Frontal cortex (tissue), 4 donors: ENCODE measurements around the gene EXOC6B. TPM values are rescaled to one million over a fixed set of nuclear protein-coding genes. Genes with fewer than 3 reads are reported as not detected.

Experiments used
- DNase-seq, 2 donors: peaks; one replicate each; pipeline ENCODE4 v3.0.0; 2012; ENCODE audit warnings: low spot score in 2 of 2
- FAIRE-seq: peaks from 2 replicates; lab custom pipeline; 2012; peaks lifted over from hg19 to GRCh38; lab: Jason Lieb, UNC
- total RNA-seq: library from RNA; depleted of rRNA; stranded (reverse); fragments of >200 nt; gene quantifications from one replicate; pipeline ENCODE4 v1.2.3, GENCODE V29; 2014
- donor health status: control.
- donor health status: control.
- donor health status: control.

The EXOC6B gene
- total RNA-seq, 1 donor from 2014 or later, result 232 TPM

DNA sequence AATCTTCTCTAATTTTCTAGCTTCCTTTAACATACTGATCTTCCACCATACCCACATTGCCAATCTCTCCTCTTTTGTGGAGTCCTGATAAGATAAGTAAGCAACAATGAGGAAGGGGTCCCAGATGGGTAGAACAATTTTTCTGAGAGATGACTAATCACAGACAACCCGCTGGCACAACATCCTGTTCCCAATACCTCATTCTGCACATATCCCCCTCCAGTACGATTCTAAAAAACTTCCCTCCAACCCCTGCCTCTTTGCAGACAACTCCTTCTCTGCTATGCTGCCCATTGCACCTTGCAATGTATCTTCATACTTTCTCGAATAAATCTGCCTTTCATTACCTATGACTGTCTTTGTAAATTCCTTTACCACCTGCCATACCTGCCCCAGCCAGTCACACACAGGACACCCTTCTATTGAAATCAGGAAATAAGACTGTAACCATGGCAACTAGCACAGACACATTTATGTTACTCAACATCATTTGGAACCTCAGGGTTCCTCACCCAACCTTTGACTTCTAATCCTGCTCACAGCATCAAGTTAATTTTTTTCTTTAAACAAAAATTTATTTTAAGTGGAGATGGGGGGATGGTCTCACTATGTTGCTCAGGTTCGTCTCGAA, 7.4 kb upstream of the EXOC6B start:
- DNase-seq (no peak), FAIRE-seq (no peak)

GRCh38 chr2:72830273-72830672, 4.4 kb upstream of the EXOC6B start:
- FAIRE-seq (no peak), DNase-seq (no peak)

DNA sequence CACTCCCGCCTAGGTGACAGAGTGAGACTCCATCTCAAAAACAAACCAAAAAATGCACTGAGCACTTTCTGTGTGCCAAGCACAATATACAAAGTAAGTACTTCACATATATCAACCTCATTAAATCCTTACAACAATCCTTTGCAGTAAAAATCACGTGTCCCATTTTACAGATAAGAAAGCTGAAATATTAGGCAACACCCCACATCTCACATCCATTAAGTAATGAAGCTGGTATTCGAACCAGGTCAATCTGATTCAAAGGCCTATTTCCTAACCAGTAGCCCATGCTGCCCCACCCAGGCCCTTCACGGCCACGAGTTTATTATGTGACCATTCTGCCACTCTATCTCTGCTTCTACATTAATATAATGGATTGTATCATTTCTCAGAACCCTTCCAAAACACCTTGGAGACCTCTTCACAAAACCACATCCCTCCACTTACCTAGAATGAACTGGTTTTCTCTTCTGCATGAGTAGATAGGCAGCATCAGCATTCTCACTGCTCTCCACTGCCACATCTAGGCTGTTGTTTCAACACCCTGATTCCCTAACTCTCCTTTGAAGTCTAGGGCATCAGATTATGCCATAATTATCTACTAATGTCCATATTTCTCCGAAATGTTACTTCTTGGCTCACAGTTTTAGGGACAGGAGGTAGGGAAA, 3.1 kb upstream of the EXOC6B start:
- no peak for FAIRE-seq
- DNase-seq, result no peak

- FAIRE-seq (no peak), DNase-seq (no peak)
Observed at GRCh38 chr2:72827966-72828646, 2.3 kb upstream of the EXOC6B start.

DNA sequence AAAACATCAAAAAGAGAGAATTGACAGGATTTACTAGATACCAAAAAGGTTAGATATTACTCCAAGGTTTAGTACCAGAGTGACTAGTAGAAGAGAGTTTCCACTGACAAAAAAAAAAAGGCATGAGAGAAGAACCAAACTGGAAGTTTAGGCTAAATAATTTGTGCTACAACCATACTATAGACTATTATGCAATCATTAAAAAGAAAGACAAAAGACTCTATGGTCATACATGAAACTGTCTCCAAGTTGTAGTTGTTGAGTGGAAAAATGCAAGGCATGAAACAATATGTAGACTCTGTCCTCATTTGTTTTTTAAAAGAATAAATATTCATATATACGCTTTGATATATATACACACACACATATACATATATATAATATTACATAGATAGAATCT, 1.7 kb upstream of the EXOC6B start:
- no peak for DNase-seq
- FAIRE-seq, result no peak

- DNase-seq (no peak), FAIRE-seq (no peak)
Observed at GRCh38 chr2:72826156-72826477, 284 bp upstream of the EXOC6B start.

GRCh38 chr2:72824224-72824842, 1.5 kb downstream of the EXOC6B start:
- FAIRE-seq, result no peak
- no peak for DNase-seq

GRCh38 chr2:72822794-72823193, 3.0 kb downstream of the EXOC6B start:
- DNase-seq (no peak), FAIRE-seq (no peak)

- no peak for FAIRE-seq
- DNase-seq, result no peak
Observed at GRCh38 chr2:72821983-72822382, 3.9 kb downstream of the EXOC6B start.

- no peak for FAIRE-seq
Observed at GRCh38 chr2:72821118-72821517, 4.7 kb downstream of the EXOC6B start.

GRCh38 chr2:72819501-72819900, 6.3 kb downstream of the EXOC6B start:
- FAIRE-seq (no peak), DNase-seq (no peak)

More at GRCh38 chr2:72821118-72821517, 4.7 kb downstream of the EXOC6B start:
- no peak for DNase-seq

- FAIRE-seq (no peak), DNase-seq (no peak)
Observed at GRCh38 chr2:72815655-72816278, 10.1 kb downstream of the EXOC6B start.

DNA sequence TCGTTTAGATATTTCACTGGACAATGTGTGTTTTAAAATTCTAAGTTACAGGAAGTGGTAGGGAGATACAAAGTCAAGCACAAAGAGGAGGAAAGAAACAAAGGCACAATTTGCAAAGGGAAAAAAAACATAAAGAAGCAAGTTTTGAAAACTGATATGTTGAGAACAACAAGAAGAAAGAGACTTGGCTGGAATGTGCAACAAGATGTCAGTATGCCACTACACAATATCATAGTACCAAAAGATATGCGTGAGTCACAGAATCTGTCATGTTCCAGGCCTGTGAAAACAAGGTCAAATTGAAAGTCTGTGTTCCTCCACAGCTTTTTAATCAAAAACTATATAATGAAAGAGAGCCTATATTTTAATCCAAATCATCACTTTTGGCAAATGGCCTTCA, 12.0 kb downstream of the EXOC6B start:
- DNase-seq, result no peak
- FAIRE-seq, result no peak

DNA sequence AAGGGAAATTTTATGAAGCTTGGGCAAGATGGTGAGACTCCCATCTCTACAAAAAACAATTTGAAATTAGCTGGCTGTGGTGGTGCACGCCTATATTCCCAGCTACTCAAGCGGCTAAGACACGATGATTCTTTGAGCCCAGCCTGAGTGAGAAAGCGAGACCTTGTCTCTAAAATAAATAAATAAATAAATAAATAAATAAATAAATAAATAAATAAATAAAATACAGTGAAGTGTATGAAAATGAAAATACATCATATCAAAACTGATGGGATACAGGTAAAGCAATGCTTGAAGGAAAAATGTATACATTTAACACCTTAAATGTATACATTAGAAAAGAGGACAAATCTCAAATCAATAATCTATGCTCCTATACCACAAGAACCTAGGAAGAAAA, 15.7 kb downstream of the EXOC6B start:
- no peak for FAIRE-seq
- DNase-seq, result no peak

DNA sequence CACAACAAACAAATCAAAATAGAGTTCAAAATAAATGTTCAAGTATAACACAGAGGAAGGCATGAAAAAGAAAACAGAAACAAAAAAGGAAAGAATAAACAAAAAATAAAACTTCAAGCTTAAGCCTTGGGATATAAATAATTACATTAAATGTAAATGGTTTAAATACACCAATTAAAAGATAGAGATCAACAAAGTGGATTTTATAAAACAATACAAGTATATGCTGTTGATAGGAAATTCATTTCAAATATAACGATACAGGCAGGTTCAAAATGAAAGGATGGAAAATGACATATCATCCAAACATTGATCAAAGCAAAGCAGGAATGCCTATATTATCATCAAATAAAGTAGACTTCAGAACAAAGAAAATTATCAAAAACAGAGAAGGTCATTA, 16.7 kb downstream of the EXOC6B start:
- no peak for DNase-seq
- no peak for FAIRE-seq

DNA sequence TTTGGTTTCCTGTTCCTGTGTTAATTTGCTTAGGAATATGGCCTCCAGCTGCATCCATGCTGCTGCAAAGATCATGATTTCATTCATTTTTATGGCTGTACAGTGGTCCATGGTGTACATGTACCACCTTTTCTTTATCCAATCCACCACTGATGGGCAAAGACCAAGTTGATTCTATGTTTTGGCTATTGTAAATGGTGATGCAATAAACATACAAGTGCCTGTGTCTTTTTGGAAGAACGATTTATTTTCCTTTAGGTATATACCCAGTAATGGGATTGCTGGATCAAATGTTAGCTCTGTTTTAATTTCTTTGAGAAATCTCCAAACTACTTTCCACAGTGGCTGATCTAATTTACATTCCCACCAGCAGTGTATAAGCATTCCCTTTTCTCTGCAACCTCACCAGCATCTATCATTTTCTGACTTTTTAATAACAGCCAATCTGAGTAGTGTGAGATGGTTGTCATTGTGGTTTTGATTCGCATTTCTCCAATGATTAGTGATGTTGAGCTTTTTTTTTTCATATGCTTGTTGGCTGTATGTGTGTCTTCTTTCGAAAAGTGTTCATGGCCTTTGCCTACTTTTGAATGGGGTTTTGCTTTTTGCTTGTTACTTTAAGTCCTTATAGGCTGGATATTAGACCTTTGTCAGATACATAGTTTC, 19.4 kb downstream of the EXOC6B start:
- FAIRE-seq (no peak), DNase-seq (no peak)

DNA sequence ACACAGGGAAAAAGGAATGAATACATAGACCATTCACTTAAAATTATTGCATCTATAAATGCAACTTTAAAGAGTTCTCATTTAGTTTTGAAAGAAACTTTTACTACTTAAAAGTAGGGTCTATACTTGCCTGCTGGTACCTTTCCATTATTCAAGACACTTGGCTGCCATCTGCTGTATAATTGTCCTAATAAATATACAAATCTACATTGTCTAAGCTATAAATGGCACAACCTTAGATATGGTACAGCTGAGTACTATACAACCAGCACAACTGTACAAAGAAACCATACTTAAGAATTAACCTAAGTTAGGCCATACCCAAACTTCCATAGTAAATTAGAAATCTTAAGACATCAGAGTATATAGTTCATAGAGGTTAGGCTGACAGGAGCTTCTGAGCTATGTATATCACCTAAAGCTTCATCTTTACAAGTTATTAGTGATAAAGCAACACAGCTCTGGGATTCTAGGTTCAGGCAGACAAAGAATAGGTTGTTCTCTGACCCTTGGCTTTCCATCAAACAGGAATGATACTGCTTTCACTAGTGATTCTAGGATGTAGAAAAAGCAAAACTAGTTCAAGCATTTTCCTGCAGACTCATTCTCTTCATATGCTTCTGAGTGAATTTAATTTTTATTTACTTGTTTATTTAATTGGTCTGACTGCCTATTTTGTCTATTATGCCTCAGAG, 22.1 kb downstream of the EXOC6B start:
- no peak for DNase-seq
- FAIRE-seq, result no peak

- FAIRE-seq (peak; percentile 91), DNase-seq (no peak)
Observed at GRCh38 chr2:72803151-72803550, 22.7 kb downstream of the EXOC6B start.

- FAIRE-seq (no peak), DNase-seq (no peak)
Observed at GRCh38 chr2:72800492-72800891, 25.3 kb downstream of the EXOC6B start.

GRCh38 chr2:72797740-72798139, 28.1 kb downstream of the EXOC6B start:
- no peak for DNase-seq
- FAIRE-seq, result no peak
